GM21737 (cell line): Measurements from ENCODE around the gene C20orf204.
"Not testable (repeated sequence)": the region's sequence is repeated elsewhere in the genome, so short reads cannot be mapped to it uniquely, and the experiment has no call there.

Experiments
- ATAC-seq: cut with Tn5 transposase; IDR thresholded peaks from one replicate; pipeline ENCODE4 v1.9.1; 2021; ENCODE audit warnings: mild to moderate bottlenecking, moderate library complexity; ENCODE audit not compliant: unreplicated experiment

The C20orf204 gene

GRCh38 chr20:64081624-64081964, 45.6 kb downstream of the C20orf204 start:
- ATAC-seq, result no peak

GRCh38 chr20:64082126-64082731, 46.2 kb downstream of the C20orf204 start:
- no peak for ATAC-seq

DNA sequence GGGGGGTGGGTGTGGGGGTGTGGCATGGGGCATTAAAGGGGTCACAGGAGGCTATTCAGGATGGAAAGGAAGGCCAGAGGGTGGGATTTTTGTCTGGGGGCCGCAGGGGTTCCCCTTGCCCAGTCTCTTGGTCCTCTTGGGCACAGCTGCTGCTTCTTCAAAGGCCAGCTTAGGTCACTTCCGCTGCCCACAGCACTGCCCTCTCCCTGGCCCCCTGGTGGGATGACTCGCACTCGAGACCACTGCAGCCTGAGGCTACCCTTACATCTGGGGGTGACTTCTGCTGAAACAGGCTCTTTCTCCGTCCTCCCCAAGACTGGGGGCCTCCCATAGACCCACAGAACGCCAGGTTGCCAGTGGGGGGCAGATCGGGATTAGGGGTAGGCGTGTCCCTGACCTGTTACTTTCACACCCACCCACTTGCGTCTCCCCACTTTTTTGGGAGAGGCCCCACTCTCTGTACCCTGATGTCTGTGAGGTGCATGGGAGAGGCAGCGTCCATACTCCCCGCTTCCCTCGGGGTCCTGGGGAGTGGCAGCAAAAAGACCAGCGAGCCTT, 46.9 kb downstream of the C20orf204 start:
- no peak for ATAC-seq

- no peak for ATAC-seq
Measured at GRCh38 chr20:64083378-64083803, 47.4 kb downstream of the C20orf204 start.

DNA sequence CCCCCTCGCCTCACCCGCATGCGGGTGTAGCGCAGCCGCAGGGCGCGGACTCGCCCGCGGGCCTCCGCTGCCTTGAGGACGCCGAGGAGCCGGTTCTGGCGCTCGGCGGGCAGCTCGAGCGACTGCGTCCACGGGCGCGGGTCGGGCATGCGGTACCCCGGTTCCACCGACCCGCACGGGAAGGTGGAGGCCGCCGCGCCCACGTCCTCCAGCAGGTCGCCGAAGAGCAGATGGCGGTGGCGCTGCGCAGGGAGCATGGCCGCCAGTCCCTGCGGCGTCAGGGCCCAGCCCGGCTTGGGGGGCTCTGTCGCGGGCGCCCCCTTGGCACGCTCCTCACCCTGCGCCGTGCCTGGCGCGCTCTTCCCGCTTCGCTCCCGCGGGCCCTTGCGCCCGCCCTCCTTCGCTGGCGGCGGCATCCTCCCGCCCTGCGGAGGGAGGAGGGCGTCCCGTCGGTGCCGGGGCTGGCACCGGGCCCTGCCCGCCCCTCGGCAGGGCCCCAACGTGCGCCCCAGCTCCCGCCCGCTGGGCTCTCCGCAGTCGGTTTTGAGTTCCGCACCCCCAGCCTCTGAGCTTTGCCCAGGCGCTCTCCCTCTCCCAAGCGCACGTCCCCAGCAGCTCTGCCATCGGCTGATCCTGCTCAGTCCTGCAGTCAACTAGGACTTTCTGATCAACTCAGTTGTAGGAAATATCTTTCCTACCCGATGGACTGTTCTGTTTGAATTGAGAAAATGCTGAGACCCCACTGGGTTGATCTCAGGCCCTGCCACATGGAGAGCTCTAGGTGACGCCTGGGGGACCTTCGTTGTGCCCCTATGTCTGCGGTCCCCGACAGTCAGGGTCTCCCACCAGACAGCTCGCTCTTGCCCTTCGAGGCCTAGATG, 48.1 kb downstream of the C20orf204 start, which contains the start of gene LKAAEAR1:
TSS of gene LKAAEAR1 (minus strand) at position 595 of the 881 bp plus-strand sequence. CDS start at position 416, 179 bp downstream.
- no peak for ATAC-seq

GRCh38 chr20:64084685-64085152, 48.7 kb downstream of the C20orf204 start:
- ATAC-seq, result no peak

DNA sequence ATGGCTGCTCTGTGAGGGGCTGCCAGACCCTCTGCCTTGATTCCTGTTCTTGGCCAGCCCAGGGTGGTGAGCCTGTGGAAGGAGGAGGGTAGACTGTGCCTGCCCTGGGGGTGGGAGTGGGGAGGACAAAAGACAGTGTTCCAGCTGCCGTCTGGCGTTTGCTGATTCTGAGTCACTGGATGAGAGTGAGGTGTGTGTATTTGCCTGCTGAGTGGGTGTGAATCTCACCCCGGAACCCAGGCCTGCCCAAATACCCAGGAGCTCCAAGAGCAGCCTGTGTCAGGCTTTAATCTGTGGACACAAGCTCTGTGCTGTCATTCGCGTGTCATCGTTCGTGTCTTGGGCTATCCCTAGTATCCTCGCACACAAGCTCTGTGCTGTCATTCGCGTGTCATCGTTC, 50.8 kb downstream of the C20orf204 start:
- ATAC-seq, result no peak

- ATAC-seq, result not testable (repeated sequence)
Measured at GRCh38 chr20:64087226-64087825, 51.3 kb downstream of the C20orf204 start.

- not testable (repeated sequence) for ATAC-seq
Measured at GRCh38 chr20:64088586-64088985, 52.6 kb downstream of the C20orf204 start.
